Fibroblast of mammary gland (primary cell): Measurements from ENCODE around the gene IGFL4.

Source experiments
- DNase-seq: peaks from one replicate; pipeline ENCODE4 v3.0.0-alpha.2; 2010; ENCODE audit warnings: low read depth
- H3K4me3 ChIP-seq: 2 replicates; pipeline ENCODE4 v1.5.1; 2011; ENCODE audit warnings: low read depth, mild to moderate bottlenecking, low read length, moderate library complexity; ENCODE audit not compliant: control insufficient read depth
- TF ChIP-seq, protein P1 (sequence below): conservative IDR thresholded peaks from 2 replicates; pipeline ENCODE4 v1.5.1; 2011; ENCODE audit warnings: low read depth, low read length, inconsistent platforms; ENCODE audit not compliant: control insufficient read depth, insufficient read depth

The IGFL4 gene

DNA sequence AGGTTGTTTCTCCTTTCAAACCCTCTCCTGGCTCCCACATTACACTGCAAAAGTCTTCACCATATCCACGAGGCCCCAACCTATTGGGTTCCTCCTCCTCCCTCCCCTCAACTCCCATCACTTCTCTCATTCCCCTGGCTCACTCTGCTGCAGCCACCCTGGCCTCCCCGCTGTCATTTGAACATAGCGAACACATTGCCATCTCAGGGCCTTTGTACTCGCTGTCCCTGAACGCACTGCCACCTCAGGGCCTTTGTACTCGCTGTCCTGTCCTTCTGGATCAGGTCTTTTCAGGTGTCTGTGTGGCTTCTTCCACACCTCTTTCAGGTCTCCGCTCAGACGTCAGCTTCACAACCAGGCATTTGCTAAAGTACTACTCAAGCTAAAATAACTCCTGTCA lies 43.9 kb downstream of the IGFL4 start:
- H3K4me3 ChIP-seq: no peak overlapping the region
- DNase-seq: no peak
- TF ChIP-seq, protein P1, sequence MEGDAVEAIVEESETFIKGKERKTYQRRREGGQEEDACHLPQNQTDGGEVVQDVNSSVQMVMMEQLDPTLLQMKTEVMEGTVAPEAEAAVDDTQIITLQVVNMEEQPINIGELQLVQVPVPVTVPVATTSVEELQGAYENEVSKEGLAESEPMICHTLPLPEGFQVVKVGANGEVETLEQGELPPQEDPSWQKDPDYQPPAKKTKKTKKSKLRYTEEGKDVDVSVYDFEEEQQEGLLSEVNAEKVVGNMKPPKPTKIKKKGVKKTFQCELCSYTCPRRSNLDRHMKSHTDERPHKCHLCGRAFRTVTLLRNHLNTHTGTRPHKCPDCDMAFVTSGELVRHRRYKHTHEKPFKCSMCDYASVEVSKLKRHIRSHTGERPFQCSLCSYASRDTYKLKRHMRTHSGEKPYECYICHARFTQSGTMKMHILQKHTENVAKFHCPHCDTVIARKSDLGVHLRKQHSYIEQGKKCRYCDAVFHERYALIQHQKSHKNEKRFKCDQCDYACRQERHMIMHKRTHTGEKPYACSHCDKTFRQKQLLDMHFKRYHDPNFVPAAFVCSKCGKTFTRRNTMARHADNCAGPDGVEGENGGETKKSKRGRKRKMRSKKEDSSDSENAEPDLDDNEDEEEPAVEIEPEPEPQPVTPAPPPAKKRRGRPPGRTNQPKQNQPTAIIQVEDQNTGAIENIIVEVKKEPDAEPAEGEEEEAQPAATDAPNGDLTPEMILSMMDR: no peak

DNA sequence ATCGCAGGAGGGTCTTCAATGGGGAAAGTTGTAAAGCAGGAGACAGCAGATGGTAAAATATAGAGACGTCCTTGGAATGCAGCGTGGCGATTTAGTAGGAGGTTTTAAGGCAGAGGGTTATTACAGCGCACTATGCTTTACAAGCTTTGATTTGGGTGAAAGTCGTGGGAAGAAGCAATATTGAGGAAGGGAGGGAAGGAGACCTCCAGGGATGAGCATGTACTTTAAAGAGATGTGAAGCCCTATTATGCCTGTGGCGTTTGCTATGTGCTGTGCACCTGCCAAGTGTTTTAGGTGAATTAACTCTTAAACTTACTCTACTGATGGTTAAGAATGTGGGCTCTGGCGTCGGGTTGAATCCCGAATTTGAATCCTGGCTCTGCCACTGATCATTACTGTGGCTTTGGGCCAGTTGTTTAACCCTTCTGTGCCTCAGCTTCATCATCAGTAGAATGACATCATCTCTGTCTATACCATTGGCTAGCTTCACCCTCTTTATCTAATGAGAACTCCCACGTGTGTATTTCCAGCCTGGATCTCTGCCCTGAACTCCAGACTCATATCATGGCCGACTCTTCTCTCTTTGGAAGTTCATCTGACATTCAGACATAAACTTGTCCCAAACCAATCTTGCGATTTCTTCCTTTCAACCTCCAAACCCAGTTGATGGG lies 45.0 kb downstream of the IGFL4 start:
- H3K4me3 ChIP-seq: peak overlapping the region; percentile 95
- peak; percentile 54 for DNase-seq
- TF ChIP-seq, protein P1: no peak

DNA sequence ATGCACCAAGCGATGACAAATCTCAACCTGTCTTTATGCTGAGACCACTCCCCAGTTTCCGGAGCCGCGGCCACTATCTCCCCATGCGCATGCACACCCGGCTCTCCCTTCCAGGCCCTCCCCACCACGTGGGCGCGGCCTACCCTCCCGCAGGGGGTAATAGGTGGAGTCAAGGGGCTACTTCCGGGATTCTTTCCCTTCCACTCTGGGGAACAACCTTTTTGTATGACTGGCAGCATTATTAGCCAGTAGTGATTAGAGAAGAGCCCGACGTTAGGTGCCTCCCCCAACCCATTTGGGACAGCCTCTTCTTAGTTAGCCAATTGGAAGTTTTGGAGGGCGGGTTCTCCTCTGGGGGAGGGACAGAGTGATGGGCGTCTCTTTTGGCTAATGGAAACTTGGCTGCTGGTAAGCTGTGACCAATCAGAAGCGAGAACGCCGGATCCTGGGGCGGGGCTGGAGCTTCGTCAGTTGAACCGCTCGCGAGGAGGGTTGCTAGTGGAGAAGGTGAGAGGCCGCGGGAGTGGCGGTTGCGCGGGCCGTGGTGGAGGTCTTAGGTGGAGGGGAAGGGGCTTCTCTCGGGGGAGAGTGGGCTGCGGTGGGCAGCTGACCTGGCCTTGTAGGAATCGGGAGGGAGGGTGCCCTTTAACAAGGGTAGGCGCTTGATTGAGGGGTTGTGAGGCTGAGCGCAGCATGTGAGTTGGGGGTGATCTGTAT lies 45.6 kb downstream of the IGFL4 start, which contains the start of gene CCDC61:
TSS of gene CCDC61 (plus strand) at position 470 of the 717 bp plus-strand sequence. CDS start 7,552 bp downstream, outside the sequence.
- peak; percentile 100 for DNase-seq
- peak within 1 kb of the TSS; percentile 95 for H3K4me3 ChIP-seq
- TF ChIP-seq, protein P1: no peak

DNA sequence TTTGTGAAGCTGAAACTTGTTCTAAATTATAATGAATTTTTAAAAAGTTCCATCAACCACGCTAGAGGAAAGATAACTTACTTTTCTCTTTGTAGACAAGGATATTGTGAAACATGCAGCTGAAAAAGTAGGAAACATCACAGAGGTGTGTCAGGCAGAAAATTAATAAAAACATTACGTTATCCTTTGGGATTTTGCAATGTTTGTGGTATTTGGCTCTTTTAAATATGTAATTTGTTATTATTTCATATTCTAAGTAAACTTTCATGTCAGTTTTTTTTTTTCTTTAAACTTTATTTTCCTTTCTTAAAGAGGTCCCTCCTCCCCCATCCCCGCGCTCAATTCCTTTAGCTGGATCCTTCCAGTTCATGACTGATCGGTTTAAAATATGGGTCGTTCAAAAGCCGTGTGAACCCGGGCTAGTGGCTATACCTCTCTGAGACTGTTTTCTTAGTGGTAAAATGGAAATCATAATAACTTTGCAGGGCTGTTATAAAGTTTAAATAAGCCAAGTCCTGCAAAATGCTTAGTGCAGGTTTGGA lies 46.3 kb downstream of the IGFL4 start:
- TF ChIP-seq, protein P1: no peak
- peak overlapping the region; percentile 59 for H3K4me3 ChIP-seq
- DNase-seq: peak; percentile 23

DNA sequence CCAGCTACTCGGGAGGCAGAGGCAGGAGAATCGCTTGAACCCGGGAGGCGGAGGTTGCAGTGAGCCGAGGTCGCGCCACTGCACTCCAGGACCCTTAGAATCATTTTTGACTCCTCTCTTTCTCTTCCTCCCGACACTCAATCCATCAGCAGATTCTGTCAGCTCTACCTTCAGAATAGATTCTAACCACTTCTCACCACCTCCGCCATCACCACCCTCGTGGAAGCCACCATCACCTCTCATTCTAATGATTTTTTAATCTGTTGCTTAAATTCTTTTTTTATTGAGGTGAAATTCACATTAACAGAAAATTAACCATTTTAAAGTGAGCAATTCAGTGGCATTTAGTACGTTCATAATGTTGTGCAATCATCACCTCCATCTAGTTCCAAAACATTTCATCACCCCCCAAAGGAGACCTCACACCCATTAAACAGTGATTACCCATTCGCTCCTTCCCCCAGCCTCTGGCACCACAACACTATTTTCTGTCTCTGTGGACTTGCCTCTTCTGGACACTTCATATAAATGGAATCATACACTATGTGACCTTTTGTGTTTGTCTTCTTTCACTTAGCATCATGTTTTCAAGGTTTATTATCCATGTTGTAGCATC lies 50.6 kb downstream of the IGFL4 start:
- H3K4me3 ChIP-seq: no peak overlapping the region
- peak; percentile 40 for DNase-seq
- TF ChIP-seq, protein P1: no peak
